Prostate gland (tissue), 2 donors: ENCODE data around the gene CNTNAP2. TPM values are rescaled to one million over a fixed set of nuclear protein-coding genes. Genes with fewer than 3 reads are reported as not detected.

Source experiments
- DNase-seq: peaks from one replicate; pipeline ENCODE4 v3.0.0-alpha.2; 2019; ENCODE audit warnings: low spot score
- H3K27ac ChIP-seq, 2 donors: fragments of 200-600 bp; sonication (generic); 2 replicates each; pipeline ENCODE4 v1.5.1; 2017 to 2019
- H3K27me3 ChIP-seq: fragments of 200-600 bp; sonication (generic); replicated peaks from 2 replicates; pipeline ENCODE4 v1.5.1; 2019; ENCODE audit not compliant: insufficient read depth
- H3K36me3 ChIP-seq, 2 donors: fragments of 200-600 bp; sonication (generic); 1 replicate in 1 of 2; 2 replicates in 1 of 2; pipeline versions ENCODE4 v1.5.1 to v1.8.1; 2017 to 2019
- H3K4me1 ChIP-seq: fragments of 200-600 bp; sonication (generic); replicated peaks from 2 replicates; pipeline ENCODE4 v1.5.1; 2019
- H3K4me3 ChIP-seq, 2 donors: fragments of 200-600 bp; sonication (generic); 2 replicates each; pipeline ENCODE4 v1.5.1; 2017 to 2019
- H3K9me3 ChIP-seq: fragments of 200-600 bp; sonication (generic); 2 replicates; pipeline ENCODE4 v1.5.1; 2017
- POLR2A ChIP-seq: fragments of 450-650 bp; IDR thresholded peaks from one replicate; pipeline ENCODE4 v1.6.1; 2016; ENCODE audit warnings: antibody characterized with exemption, mild to moderate bottlenecking
- POLR2AphosphoS5 ChIP-seq: sonication (generic); formaldehyde crosslinking; IDR thresholded peaks from one replicate; pipeline ENCODE4 v1.6.1; 2017; ENCODE audit warnings: antibody characterized with exemption
- WGBS: methylation state at CpG from one replicate; pipeline ENCODE4 v1.1.5; 2018; 5-methylcytosine and 5-hydroxymethylcytosine counted together
- intact Hi-C: fragments of 100-400 bp; cut with DNase I; formaldehyde crosslinking; loops from one replicate; pipeline ENCODE4 v1.14.2; 2022
- total RNA-seq, 2 donors: library from RNA; depleted of rRNA; stranded (reverse); fragments of >200 nt; gene quantifications; one replicate each; pipeline ENCODE4 v1.1.0, GENCODE V29; 2016
- TF ChIP-seq, protein P1 (sequence below), 4 experiments: fragments of 200-600 bp in 2 of 4; fragments of 450-650 bp in 2 of 4; sonication (generic) in 2 of 4; IDR thresholded peaks; 1 replicate in 3 of 4; 2 replicates in 1 of 4; pipeline ENCODE4 v1.5.1; 2016 to 2019; ENCODE audit warnings: antibody characterized with exemption in 4 of 4, mild to moderate bottlenecking in 2 of 4, moderate library complexity in 2 of 4

Gene CNTNAP2
- total RNA-seq, 2 donors from 2014 or later = 10.6 to 43.7 TPM

DNA sequence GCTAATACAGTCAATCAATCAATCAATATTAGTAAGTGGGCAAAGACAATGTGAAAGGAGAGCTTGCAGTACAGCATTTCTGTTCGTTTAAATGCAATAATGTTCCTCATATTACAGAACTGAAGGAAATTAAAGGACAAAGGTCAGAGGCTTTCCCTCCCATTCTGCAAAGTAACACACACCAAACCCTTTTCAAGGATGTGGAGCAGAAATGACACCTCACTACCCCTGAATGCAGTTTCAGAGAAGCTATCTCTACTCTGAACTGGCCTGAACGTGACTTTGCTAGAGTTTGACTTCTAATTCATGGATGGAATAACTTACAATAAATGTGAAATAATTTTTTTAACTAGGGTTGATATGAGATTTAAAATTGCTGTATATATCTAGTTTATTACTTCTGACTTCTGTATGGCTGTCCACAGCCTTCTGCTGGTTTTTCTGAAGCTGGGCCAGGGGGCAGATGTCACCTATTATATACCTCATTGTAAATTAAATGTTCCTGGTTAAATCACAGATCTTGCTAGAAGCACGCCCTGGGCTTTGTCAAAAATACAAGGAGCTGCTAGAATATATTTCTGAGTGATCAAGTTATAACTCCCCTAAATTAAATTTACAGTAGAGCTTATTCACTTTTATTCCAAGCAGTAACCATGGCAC, 2317.1 kb downstream of the CNTNAP2 start:
- TF ChIP-seq POLR2A (no peak), POLR2AphosphoS5 (no peak)
- TF ChIP-seq, protein P1, sequence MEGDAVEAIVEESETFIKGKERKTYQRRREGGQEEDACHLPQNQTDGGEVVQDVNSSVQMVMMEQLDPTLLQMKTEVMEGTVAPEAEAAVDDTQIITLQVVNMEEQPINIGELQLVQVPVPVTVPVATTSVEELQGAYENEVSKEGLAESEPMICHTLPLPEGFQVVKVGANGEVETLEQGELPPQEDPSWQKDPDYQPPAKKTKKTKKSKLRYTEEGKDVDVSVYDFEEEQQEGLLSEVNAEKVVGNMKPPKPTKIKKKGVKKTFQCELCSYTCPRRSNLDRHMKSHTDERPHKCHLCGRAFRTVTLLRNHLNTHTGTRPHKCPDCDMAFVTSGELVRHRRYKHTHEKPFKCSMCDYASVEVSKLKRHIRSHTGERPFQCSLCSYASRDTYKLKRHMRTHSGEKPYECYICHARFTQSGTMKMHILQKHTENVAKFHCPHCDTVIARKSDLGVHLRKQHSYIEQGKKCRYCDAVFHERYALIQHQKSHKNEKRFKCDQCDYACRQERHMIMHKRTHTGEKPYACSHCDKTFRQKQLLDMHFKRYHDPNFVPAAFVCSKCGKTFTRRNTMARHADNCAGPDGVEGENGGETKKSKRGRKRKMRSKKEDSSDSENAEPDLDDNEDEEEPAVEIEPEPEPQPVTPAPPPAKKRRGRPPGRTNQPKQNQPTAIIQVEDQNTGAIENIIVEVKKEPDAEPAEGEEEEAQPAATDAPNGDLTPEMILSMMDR (IDR thresholded peaks at IDR 0.05) = no peak
- intact Hi-C loops = no loop called here
- peaks cover 5% of the 10 kb centered on the region for H3K4me1 ChIP-seq
- H3K27me3 ChIP-seq = no peaks in the 10 kb centered on the region
- H3K27ac ChIP-seq = no peak overlapping the region
- no peak overlapping the region for H3K4me3 ChIP-seq
- WGBS = 82% methylated on average over 3 of the region's 3 CpGs
- no peaks in the 10 kb centered on the region for H3K9me3 ChIP-seq
- no peaks in the 10 kb centered on the region for H3K36me3 ChIP-seq
- no peak for DNase-seq

DNA sequence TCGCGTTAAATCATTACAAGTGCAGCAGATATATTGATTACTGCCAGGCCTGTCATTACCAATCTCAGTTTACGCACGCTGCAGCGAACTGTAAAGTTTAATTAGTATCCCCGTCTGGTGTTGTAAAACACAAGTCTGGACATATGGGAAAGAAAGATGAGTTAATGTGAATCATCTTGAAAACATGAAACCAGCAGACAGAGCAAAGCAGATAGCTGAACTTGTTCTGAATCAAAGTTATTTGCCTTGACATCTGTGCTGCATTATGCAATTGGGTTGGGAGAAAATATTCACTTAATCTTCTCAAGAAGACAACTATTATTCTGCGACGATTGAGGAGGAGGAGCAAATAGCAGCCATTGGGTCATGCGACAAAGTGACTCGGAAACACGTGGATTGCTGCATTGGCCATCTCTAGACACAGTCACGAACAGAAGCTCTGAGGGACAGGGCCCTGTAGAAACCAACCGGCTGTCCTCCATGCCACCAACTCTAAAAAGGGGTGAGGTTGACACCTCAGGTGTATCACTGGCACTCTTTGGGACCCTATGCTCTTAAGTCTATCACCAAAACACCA, 2317.7 kb downstream of the CNTNAP2 start:
- H3K27ac ChIP-seq = no peak overlapping the region
- no peak for DNase-seq
- intact Hi-C loops = no loop called here
- H3K4me1 ChIP-seq = peaks cover 5% of the 10 kb centered on the region
- no peaks in the 10 kb centered on the region for H3K9me3 ChIP-seq
- 63% methylated on average over 13 of the region's 13 CpGs for WGBS
- no peaks in the 10 kb centered on the region for H3K27me3 ChIP-seq
- no peak overlapping the region for H3K4me3 ChIP-seq
- H3K36me3 ChIP-seq = no peaks in the 10 kb centered on the region
- TF ChIP-seq POLR2A (no peak), POLR2AphosphoS5 (no peak)
- TF ChIP-seq, protein P1 (IDR thresholded peaks at IDR 0.05) = no peak

DNA sequence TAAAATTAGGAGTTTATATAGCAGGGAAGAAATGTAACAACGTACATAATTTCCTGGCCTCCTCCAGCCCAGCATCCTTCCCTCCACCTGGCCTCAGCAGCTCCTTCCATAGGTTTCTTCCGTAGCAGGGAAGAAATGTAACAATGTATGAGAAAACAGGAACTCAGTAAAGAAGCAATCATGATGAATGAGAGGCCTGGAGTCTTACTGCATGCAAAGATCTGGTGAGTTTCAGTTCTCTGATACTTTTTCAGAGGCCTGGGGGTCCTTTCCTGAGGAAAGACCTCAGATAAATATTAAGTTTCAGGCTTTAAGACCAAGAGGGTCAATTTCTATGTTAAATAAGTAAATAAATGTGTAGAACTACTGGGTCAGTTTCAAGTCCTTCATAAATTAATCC, 2318.3 kb downstream of the CNTNAP2 start:
- intact Hi-C loops = no loop called here
- TF ChIP-seq, protein P1 (IDR thresholded peaks at IDR 0.05) = no peak
- TF ChIP-seq POLR2A (no peak), POLR2AphosphoS5 (no peak)
- Histone ChIP-seq H3K27me3 (no peaks in the 10 kb centered on the region), H3K9me3 (no peaks in the 10 kb centered on the region), H3K4me3 (no peak overlapping the region), H3K36me3 (no peaks in the 10 kb centered on the region), H3K4me1 (peaks cover 5% of the 10 kb centered on the region), H3K27ac (peak overlapping the region in 1 of 2 donors; percentile 76)
- no peak for DNase-seq
- WGBS = 77% methylated on average over 2 of the region's 2 CpGs

DNA sequence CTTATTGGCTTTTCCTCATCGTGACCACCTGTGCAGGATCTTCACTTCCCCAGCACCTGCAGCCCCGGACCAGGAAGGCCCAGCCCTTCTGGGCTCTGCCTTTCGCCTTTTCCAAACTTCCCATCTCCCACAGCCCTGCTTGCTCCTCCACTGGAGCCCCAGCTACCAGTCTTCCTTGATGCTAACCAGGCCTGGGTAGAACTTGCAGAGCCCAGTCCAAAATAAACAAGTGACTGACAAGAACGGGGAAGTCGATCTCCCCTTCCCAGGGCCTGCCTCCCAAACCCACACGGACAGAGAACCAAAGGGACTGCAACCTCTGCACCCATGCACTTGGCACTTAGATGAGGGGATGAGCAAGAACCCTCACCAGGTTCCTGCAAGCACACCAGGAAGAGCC, 2319.1 kb downstream of the CNTNAP2 start:
- Histone ChIP-seq H3K27ac (peak overlapping the region in 1 of 2 donors; percentile 76), H3K4me3 (no peak overlapping the region), H3K4me1 (peaks cover 5% of the 10 kb centered on the region), H3K27me3 (no peaks in the 10 kb centered on the region), H3K9me3 (no peaks in the 10 kb centered on the region), H3K36me3 (no peaks in the 10 kb centered on the region)
- 57% methylated on average over 6 of the region's 6 CpGs for WGBS
- no peak for TF ChIP-seq POLR2A
- TF ChIP-seq, protein P1 (IDR thresholded peaks at IDR 0.05) = no peak
- no peak for TF ChIP-seq POLR2AphosphoS5
- intact Hi-C loops = no loop called here
- DNase-seq = no peak

DNA sequence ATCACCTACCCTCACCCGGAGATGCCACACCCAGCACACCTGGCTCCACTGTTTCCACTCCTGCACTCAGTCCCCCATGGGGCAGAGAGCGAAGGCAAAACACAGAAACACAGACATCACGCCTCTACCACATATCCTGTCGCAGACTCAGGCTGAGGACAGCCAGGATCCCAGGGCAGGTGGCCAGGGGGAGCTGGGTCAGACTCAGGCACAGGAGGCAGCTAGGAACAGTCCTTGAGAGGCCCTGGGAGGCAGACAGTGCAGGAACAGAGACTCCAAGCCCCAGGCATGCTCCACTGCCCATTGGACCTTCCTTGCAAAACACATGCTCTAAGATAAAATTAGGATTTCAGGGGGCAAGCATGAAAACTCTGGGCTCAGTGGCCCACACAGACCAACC, 2319.5 kb downstream of the CNTNAP2 start:
- no peak for DNase-seq
- 92% methylated on average over 4 of the region's 4 CpGs for WGBS
- H3K4me3 ChIP-seq = no peak overlapping the region
- no peaks in the 10 kb centered on the region for H3K27me3 ChIP-seq
- no peaks in the 10 kb centered on the region for H3K9me3 ChIP-seq
- TF ChIP-seq, protein P1 (IDR thresholded peaks at IDR 0.05) = no peak
- TF ChIP-seq POLR2A (no peak), POLR2AphosphoS5 (no peak)
- H3K36me3 ChIP-seq = no peaks in the 10 kb centered on the region
- peaks cover 5% of the 10 kb centered on the region for H3K4me1 ChIP-seq
- peak overlapping the region; percentile 32 to 76 for H3K27ac ChIP-seq
- intact Hi-C loops = no loop called here
